BLaER1 treated with 17β-estradiol and CSF1 and Interleukin-3, amounts not matched to agents 10 nM and 100 nM (cell line): Measurements from ENCODE around the gene MFRP.
"Not testable (repeated sequence)": the region's sequence is repeated elsewhere in the genome, so short reads cannot be mapped to it uniquely, and the experiment has no call there.

Source experiments
- H3K27ac ChIP-seq, 11 experiments: shearing (Covaris generic); formaldehyde crosslinking; 2 replicates each; pipeline ENCODE4 v1.8.1; 2022
- H3K27me3 ChIP-seq, 11 experiments: shearing (Covaris generic); formaldehyde crosslinking; 2 replicates each; pipeline ENCODE4 v1.8.1; 2022
- H3K36me3 ChIP-seq, 11 experiments: shearing (Covaris generic); formaldehyde crosslinking; 2 replicates each; pipeline ENCODE4 v1.8.1; 2022
- H3K4me1 ChIP-seq, 10 experiments: shearing (Covaris generic); formaldehyde crosslinking; 2 replicates each; pipeline ENCODE4 v1.8.1; 2022
- H3K4me2 ChIP-seq, 11 experiments: shearing (Covaris generic); formaldehyde crosslinking; 2 replicates each; pipeline ENCODE4 v1.8.1; 2022
- H3K4me3 ChIP-seq, 10 experiments: shearing (Covaris generic); formaldehyde crosslinking; 2 replicates each; pipeline ENCODE4 v1.8.1; 2022
- H3K9ac ChIP-seq, 11 experiments: shearing (Covaris generic); formaldehyde crosslinking; 2 replicates each; pipeline ENCODE4 v1.8.1; 2022
- H3K9me3 ChIP-seq, 11 experiments: shearing (Covaris generic); formaldehyde crosslinking; replicated peaks in 1 of 11; 2 replicates each; pipeline ENCODE4 v1.8.1; 2022
- H4K20me1 ChIP-seq, 11 experiments: shearing (Covaris generic); formaldehyde crosslinking; 2 replicates each; pipeline ENCODE4 v1.8.1; 2022
- Cebpa-rat ChIP-seq, 11 experiments: shearing (Covaris generic); IDR thresholded peaks; 2 replicates each; pipeline ENCODE4 v1.8.1; 2022

The MFRP gene

GRCh38 chr11:119346605-119347004 lies at the start of gene MFRP:
Gene MFRP, minus strand, starts transcription at chr11:119346705. Its CDS starts 192 bp downstream, at chr11:119346513.
- H3K27ac ChIP-seq = no peak within 1 kb of the TSS
- H3K27me3 ChIP-seq = peaks cover 0 to 10% (median 5%) of the 10 kb centered on the region in 11 experiments; a peak in 13 of 22 replicates
- no peaks in the 10 kb centered on the region for H3K36me3 ChIP-seq
- H4K20me1 ChIP-seq = peaks cover 0 to 4% (median 0%) of the 10 kb centered on the region in 11 experiments; a peak in 1 of 22 replicates
- H3K4me3 ChIP-seq = no peak within 1 kb of the TSS
- no peak within 1 kb of the TSS for H3K9ac ChIP-seq
- peaks cover 2 to 8% (median 6%) of the 10 kb centered on the region in 10 experiments; a peak in 19 of 20 replicates for H3K4me1 ChIP-seq
- no peak for TF ChIP-seq Cebpa-rat (IDR thresholded peaks at IDR 0.05)
- H3K4me2 ChIP-seq = no peak within 1 kb of the TSS
- H3K9me3 ChIP-seq = no peaks in the 10 kb centered on the region

- Histone ChIP-seq H3K27me3 (no peaks in the 10 kb centered on the region), H3K4me2 (no peak overlapping the region), H3K27ac (no peak overlapping the region), H3K4me1 (no peaks in the 10 kb centered on the region), H3K9me3 (peaks cover 0 to 2% (median 0%) of the 10 kb centered on the region in 11 experiments; a peak in 1 of 22 replicates), H3K4me3 (no peak overlapping the region), H4K20me1 (no peaks in the 10 kb centered on the region), H3K9ac (no peak overlapping the region), H3K36me3 (no peaks in the 10 kb centered on the region; a peak in 1 of 22 replicates)
- TF ChIP-seq Cebpa-rat (IDR thresholded peaks at IDR 0.05) = no peak
Observed at GRCh38 chr11:119391275-119391674, 44.8 kb upstream of the MFRP start.

GRCh38 chr11:119389611-119390254 lies 43.2 kb upstream of the MFRP start:
- H3K9me3 ChIP-seq = no peaks in the 10 kb centered on the region
- no peaks in the 10 kb centered on the region for H3K4me1 ChIP-seq
- no peaks in the 10 kb centered on the region for H3K36me3 ChIP-seq
- H3K27me3 ChIP-seq = no peaks in the 10 kb centered on the region
- H4K20me1 ChIP-seq = no peaks in the 10 kb centered on the region
- H3K4me2 ChIP-seq = no peak overlapping the region
- H3K27ac ChIP-seq = no peak overlapping the region
- no peak for TF ChIP-seq Cebpa-rat (IDR thresholded peaks at IDR 0.05)
- H3K4me3 ChIP-seq = no peak overlapping the region
- no peak overlapping the region for H3K9ac ChIP-seq

- no peaks in the 10 kb centered on the region for H3K9me3 ChIP-seq
- no peak for TF ChIP-seq Cebpa-rat (IDR thresholded peaks at IDR 0.05)
- H3K27me3 ChIP-seq = no peaks in the 10 kb centered on the region
- no peaks in the 10 kb centered on the region; a peak in 1 of 22 replicates for H4K20me1 ChIP-seq
- no peak overlapping the region for H3K4me2 ChIP-seq
- no peak overlapping the region for H3K4me3 ChIP-seq
- no peak overlapping the region for H3K9ac ChIP-seq
- H3K36me3 ChIP-seq = no peaks in the 10 kb centered on the region
- H3K27ac ChIP-seq = no peak overlapping the region
- H3K4me1 ChIP-seq = no peaks in the 10 kb centered on the region
Observed at GRCh38 chr11:119388103-119388502, 41.6 kb upstream of the MFRP start.

GRCh38 chr11:119384332-119384731 lies 37.8 kb upstream of the MFRP start:
- Histone ChIP-seq H3K27ac (no peak overlapping the region), H3K36me3 (no peaks in the 10 kb centered on the region), H3K9ac (no peak overlapping the region), H4K20me1 (peaks cover 0 to 5% (median 0%) of the 10 kb centered on the region in 11 experiments; a peak in 1 of 22 replicates), H3K4me3 (no peak overlapping the region), H3K27me3 (no peaks in the 10 kb centered on the region), H3K4me2 (no peak overlapping the region), H3K4me1 (peaks cover 5 to 20% (median 18%) of the 10 kb centered on the region in 10 experiments; a peak in 19 of 20 replicates), H3K9me3 (no peaks in the 10 kb centered on the region)
- TF ChIP-seq Cebpa-rat (IDR thresholded peaks at IDR 0.05) = no peak

GRCh38 chr11:119382513-119382912 lies 36.0 kb upstream of the MFRP start:
- not testable (repeated sequence) for H3K36me3 ChIP-seq, H3K9me3 ChIP-seq, H3K27ac ChIP-seq, H3K27me3 ChIP-seq, H4K20me1 ChIP-seq
- H3K4me2 ChIP-seq = peak overlapping the region; percentile 82 to 98 (median 92); a peak in 20 of 22 replicates
- H3K4me1 ChIP-seq = peaks cover 10 to 29% (median 24%) of the 10 kb centered on the region in 10 experiments
- H3K4me3 ChIP-seq = peak overlapping the region in 3 of 10 experiments; percentile 64 to 74 (median 65); a peak in 3 of 20 replicates
- 0 out of 22 replicates have a peak overlapping the region, but pooled peaks of 1 of the 11 experiments have one; percentile 72 for H3K9ac ChIP-seq

GRCh38 chr11:119382101-119382500 lies 35.6 kb upstream of the MFRP start:
- TF ChIP-seq Cebpa-rat (IDR thresholded peaks at IDR 0.05) = no peak
- Histone ChIP-seq H4K20me1 (peaks cover 0 to 5% (median 0%) of the 10 kb centered on the region in 11 experiments; a peak in 1 of 22 replicates), H3K27me3 (no peaks in the 10 kb centered on the region), H3K4me1 (peaks cover 14 to 34% (median 28%) of the 10 kb centered on the region in 10 experiments), H3K4me2 (peak overlapping the region; percentile 82 to 98 (median 92)), H3K9ac (peak overlapping the region in 9 of 11 experiments; percentile 20 to 77 (median 68); a peak in 14 of 22 replicates), H3K36me3 (no peaks in the 10 kb centered on the region), H3K4me3 (peak overlapping the region; percentile 50 to 74 (median 64)), H3K27ac (peak overlapping the region in 4 of 11 experiments; percentile 3 to 67 (median 53); a peak in 6 of 22 replicates), H3K9me3 (no peaks in the 10 kb centered on the region)

GRCh38 chr11:119381181-119381988 lies 34.9 kb upstream of the MFRP start, which contains the start of gene USP2:
Gene USP2, minus strand, starts transcription at chr11:119381690. Its CDS starts 8,210 bp downstream, at chr11:119373480.
- peak within 1 kb of the TSS in 8 of 11 experiments; percentile 3 to 67 (median 42); a peak in 10 of 22 replicates for H3K27ac ChIP-seq
- TF ChIP-seq Cebpa-rat (IDR thresholded peaks at IDR 0.05) = no peak
- H3K4me3 ChIP-seq = peak within 1 kb of the TSS; percentile 50 to 74 (median 64)
- H4K20me1 ChIP-seq = peaks cover 0 to 5% (median 0%) of the 10 kb centered on the region in 11 experiments; a peak in 1 of 22 replicates
- peak within 1 kb of the TSS; percentile 82 to 98 (median 92) for H3K4me2 ChIP-seq
- H3K36me3 ChIP-seq = no peaks in the 10 kb centered on the region
- H3K4me1 ChIP-seq = peaks cover 16 to 41% (median 34%) of the 10 kb centered on the region in 10 experiments
- H3K27me3 ChIP-seq = no peaks in the 10 kb centered on the region
- H3K9ac ChIP-seq = peak within 1 kb of the TSS; percentile 49 to 77 (median 68); a peak in 21 of 22 replicates
- H3K9me3 ChIP-seq = no peaks in the 10 kb centered on the region

GRCh38 chr11:119380827-119381180 lies 34.3 kb upstream of the MFRP start:
- Histone ChIP-seq H3K27ac (peak overlapping the region in 2 of 11 experiments; percentile 20 to 43; a peak in 4 of 22 replicates), H3K9me3 (no peaks in the 10 kb centered on the region), H3K4me1 (peaks cover 16 to 46% (median 38%) of the 10 kb centered on the region in 10 experiments), H4K20me1 (peaks cover 0 to 5% (median 0%) of the 10 kb centered on the region in 11 experiments; a peak in 1 of 22 replicates), H3K4me2 (peak overlapping the region; percentile 82 to 98 (median 92)), H3K9ac (peak overlapping the region; percentile 49 to 77 (median 68); a peak in 20 of 22 replicates), H3K36me3 (no peaks in the 10 kb centered on the region), H3K27me3 (no peaks in the 10 kb centered on the region), H3K4me3 (peak overlapping the region; percentile 50 to 74 (median 64))
- no peak for TF ChIP-seq Cebpa-rat (IDR thresholded peaks at IDR 0.05)
